Stimulated activated naive CD4-positive, alpha-beta T cell treated with Interleukin-2 at 50 U/mL for 16 hours (primary cell): Measurements from ENCODE around the gene EMC8.

Experiments
- DNase-seq: peaks from one replicate; lab custom pipeline; 2025; lab: John Stamatoyannopoulos, UW

The EMC8 gene

DNA sequence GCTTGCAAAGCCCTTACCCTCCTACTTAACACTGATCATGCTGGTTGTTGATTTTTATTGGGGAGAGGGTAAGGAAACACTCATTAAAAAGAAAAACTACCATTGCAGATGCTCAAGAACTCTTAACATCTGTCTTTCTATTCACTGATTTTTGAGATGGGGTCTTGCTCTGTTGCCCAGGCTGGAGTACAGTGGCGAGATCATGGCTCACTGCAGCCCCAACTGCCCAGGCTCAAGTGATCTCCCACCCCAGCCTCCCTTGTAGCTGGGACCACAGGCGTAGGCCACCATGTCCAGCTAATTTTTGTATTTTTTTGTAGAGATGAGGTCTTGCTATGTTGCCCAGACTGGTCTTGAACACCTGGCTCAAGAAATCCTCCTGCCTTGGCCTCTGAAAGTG is 14.5 kb downstream of the EMC8 start:
- DNase-seq: no peak

DNA sequence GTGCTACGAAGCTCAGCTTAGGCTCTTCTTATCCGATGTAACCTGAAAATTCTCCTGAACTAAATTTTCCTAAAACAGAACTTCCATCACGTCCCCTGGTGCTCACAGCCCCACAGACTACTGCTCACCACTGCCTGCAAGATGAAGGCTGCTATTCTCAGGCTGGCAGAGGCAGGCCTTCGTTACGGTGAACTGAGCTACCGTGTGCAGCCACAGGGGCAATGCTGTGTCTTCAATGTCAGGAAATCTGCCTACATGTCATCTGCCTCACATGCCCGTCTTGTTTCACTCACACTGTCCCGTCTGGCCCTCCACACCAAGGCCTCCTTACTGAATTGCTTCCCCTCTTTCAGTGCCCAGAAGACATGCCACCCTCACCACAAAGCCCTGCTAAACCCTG is 15.9 kb downstream of the EMC8 start:
- DNase-seq: no peak

DNA sequence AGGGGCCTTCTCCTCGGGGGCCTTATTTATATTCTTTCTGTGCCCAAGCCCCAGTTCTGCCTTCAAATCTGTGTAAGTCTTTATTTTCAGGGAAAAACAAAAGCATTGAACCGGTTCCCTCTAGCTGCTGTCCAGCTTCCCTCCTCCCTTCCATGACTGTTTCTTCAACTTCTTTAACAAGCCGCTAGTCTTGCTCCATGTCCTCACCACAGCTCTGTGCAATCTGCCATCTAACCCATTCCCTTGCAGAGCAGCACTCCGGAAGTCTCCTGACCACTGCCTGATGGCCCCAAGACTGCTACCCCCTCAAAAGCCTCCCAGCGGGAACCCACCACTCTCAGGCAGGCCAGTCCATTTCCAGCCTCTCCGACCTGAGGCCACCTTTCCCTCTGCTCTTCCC is 16.9 kb downstream of the EMC8 start:
- DNase-seq: no peak

DNA sequence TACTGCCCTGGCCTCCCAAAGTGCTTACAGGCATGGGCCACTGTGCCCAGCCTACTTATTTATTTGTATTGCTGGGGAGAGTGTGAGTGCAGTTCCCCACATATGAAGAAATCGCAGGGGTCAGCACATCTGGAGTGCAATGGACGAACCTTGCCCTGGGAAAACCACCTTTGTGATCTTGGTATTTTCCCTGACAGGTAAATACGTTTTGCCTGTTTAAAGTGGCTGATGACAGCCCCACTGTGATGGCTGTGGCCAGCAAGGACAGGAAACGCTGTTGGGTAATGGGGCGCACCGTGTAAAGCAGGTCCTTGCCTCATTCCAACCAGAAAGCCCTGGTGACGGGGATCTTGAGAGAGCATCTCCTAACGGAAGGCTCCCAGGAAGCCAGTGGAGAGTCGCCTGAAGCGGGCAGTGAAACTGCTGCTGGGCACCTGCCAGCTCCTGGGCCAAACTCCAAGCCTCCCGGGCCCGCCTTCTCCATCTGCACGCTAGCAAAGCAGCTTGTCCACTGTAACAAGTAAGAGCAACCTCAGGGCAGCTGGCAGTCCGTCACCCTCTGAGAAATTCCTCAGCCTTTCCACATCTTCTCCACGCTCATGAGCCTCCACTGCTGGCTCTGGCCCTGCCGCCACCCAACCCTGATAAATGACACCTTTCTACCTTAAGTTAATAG is 17.5 kb downstream of the EMC8 start:
- no peak for DNase-seq

DNA sequence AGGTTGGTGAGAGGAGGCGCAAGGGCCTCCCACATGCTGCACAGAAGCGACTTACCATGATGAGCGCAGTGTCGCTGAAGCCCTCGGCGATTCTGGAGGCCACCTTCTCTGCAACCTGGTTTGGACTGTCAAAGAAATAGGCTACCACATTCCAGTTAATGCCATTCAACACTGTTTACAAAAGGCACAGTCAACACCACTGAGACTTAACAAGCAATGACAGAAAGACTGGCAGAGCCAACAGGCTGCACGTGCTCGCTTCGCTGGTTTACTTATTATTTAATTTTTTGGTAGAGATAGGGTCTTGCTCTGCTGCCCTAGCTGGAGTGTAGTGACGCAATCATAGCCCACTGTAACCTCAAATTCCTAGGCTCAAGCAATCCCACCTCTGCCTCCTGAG is 18.2 kb downstream of the EMC8 start:
- DNase-seq: no peak

DNA sequence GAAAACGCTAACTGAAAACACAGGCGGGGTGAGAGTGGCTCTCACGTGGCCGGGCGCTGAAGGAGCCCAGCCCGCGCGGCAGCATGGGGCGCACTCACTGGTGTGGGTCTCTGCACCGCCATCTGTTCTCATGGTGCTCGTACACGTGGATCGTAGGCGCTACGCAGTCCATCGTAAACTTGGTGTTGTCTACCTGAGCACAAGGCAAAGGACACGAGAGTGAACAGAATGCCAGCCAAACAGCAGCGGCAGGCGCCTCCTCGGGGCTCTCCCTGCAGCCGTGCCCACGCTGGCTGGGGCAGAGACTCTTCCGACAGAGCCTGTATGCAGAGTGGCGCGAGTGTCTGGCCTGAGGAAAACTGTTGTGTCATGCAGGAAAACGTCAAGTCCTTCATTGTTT is 19.1 kb downstream of the EMC8 start:
- no peak for DNase-seq

DNA sequence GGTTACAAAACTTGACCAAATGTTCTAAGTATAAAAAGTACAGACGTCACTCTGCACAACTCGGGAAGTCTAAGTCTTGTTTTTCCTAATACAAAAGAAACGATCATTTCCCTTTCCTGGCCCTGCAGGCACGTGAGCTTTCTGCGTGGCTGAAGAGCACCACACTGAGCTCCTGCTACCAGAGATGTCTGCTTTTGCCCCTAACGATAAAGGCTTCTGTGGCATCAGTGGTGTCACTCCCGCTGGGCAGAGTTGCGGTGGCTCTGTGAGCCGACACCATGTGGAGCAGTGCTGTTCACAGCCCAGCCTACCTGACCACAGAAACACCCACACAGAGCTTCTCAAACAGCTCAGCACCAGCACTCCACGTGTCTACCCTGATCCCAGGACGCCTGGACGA is 20.5 kb downstream of the EMC8 start:
- DNase-seq: peak; percentile 17

DNA sequence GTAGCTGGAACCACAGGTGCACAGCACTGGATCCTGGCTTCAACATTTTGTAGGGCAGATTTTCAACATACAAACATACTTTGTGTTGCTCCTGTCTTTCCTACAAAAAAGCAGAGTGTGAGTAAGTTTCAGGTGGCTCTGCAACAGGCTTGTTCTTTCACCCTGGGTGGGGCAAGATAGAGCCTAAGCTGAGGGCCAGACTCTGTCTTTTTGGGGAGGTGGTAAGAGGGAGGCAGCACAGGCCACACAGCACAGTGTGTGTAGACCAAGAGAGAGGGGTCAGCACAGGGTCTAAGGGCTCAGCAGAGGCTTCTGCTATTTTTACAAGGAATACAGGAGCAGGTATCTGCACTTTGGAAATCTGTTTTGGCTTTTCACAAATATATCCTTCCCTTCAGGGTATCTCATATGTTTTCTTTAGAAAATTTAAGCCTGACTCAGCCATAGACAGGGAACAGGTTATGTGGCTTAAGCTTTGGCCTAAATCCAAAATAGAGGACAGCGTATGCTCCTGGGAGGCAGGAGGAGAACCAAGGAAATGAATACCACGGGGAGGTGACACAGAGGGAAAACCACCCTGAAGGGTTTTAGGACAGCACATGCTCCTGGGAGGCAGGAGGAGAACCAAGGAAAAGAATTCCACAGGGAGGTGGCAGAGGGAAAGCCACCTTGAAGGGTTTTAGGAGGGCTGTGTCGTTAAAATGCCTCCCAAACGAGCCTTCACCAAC is 21.6 kb downstream of the EMC8 start:
- no peak for DNase-seq

DNA sequence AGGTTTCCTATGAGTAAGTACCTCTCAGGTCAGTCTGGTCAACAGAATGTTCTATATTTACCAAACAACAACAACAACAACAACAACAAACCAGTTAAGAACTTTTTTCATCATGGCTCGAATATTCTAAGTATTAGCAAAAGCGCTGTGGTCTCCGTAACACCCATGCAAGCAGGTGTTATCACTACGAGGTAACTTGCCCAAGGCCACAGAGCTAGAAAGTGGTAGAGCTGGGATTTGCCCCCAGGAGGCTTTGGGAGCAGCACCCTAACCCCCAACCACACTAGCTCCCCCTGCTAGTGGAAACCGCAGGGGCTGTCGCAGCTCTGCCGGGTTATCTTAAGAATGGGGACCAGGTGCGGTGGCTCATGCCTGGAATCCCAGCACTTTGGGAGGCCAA is 24.5 kb downstream of the EMC8 start:
- no peak for DNase-seq

DNA sequence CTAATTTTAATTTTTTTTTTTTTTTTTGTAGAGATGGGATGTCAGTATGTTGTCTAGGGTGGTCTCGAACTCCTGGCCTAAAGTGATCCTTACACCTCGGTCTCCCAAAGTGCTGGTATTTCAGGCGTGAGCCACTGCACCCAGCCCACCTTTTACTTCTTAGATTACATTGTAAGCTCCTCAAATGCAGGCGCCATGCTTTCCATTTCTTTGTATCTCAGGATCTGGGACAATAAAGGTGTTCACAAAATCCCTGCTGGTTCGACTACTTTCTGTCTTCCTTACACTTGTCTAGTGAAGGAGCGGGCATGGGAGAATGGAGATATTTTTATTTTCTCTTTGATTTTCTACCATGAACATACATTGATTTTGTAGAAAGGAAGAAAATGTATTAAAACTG is 25.2 kb downstream of the EMC8 start:
- DNase-seq: no peak

DNA sequence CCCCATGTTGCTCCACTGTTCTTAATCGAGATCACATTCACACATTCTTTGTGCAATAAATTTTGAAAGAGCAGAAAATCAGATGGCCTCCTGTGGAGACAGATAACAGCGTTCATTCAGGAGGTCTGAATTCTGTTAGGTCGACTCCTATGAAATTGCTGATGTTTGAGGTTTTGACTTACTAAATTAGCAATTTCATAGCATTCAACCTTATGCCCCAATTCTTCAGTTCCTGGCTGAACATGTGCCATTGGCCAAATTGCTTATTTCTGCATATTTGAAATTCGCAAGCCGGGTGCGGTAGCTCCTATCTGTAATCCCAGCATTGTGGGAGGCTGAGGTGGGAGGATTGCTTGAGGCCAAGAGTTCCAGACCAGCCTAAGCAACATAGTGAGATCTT is 26.3 kb downstream of the EMC8 start:
- no peak for DNase-seq

DNA sequence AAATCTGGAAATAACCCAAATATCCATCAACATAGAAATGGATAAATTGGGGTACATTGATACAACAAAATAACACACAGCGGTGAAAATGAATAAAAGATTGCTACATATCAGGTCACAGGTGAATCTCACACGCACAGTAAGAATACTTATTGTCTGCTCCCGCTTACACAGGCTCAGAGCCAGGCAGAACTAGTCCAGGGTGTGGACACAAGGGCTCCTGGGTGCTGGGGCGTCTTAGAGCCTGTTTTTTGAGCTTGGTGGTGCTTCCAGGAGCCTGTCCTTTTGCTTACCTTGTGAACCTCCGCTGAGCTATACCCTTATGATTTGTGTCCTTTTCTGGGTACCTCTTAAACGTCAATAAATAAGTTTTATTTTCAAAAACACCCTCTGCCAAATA is 28.6 kb downstream of the EMC8 start:
- no peak for DNase-seq

DNA sequence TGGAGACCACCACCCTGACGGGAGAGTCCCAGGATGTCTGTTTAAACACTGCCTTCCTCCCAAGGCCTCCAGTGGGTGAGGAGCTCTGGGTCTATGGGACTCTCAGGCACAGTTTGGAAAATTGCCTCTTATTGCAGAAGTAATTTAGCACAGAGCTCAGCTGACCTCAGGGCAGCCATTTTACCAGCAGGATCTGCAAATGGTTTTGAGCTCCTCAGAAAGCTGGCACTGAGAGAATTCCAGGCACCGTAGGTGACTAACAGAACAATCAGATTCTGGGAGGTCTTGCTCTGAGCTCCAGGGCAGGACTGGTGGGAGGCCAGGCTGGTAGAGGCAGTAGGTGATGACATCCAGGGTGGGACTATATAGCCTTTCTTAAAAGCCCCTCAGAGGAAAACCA is 31.1 kb downstream of the EMC8 start:
- no peak for DNase-seq

DNA sequence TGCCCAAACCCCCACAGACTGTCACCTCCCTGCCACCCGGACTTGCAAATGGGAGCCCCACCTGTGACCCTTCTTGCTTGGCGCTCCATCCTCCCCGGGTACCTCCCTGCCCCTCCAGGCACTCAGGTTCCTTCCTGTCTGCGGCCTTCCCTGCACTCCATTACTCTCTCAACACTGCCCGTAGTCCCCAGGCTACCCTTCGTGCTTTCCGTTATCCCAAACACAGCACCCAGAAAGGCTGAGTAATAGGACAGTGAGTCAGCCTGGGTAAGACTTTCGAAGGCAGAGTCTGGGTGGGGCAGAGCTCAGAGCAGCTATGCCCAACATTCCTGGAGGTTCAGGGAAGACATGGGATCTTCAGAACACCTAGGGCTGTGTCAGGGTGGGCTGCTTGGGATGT is 31.8 kb downstream of the EMC8 start:
- no peak for DNase-seq

DNA sequence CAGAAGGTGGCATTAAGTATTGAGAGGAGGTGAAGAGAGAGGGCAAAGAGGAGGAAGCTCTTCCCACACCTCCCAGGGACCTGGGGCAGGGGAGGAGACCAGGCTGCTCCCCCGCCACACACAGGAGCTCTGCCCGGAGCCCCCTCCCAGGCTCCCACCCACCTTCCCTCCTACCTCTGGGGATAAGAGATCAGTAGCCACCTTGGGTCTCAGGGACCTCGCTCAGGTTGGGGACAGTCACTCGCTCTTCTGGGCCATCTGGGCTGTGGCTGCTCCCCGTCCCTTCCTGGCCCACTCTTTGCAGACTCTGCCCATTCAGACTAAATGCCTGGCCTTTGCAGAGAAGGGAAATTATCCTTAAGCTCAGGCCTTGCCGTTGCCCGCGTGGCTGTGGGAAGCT is 33.6 kb downstream of the EMC8 start:
- no peak for DNase-seq

DNA sequence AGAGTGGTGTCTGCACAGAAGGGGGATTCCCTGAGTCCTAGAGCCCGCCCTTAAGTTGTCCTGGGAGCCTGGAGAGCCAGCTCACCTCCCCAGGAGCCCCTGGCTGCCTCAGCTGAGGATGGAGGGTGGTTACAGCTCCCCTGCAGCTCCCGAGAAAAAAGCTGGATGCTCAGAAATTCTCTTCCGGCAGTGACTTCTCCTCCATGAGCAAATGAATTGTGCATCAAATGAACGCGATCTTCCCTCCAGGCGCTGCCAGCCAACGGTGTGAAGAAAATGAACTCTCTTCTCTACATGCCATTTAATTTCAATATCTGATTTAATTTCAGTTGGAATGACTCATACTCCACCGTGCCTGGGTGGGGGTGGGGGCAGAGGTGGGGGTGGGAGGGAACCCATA is 34.1 kb downstream of the EMC8 start:
- DNase-seq: no peak

DNA sequence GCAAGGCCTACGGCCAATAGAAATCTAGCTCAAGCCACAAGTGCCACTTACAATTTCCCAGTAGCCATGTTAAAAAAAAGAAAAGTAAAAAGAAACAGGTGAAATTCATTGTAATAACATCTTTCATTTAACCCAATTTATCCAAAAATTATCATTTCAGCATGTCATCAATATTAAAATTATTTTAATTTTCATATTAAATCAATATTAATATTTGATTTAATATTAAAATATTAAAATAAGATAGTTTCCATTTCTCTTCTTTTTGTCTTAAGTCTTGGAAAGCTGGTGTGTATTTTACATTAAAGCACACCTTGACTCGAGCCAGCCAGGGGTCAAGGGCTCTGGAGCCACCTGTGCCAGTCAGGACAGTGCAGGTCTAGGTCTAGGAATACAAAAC is 35.7 kb downstream of the EMC8 start:
- no peak for DNase-seq

DNA sequence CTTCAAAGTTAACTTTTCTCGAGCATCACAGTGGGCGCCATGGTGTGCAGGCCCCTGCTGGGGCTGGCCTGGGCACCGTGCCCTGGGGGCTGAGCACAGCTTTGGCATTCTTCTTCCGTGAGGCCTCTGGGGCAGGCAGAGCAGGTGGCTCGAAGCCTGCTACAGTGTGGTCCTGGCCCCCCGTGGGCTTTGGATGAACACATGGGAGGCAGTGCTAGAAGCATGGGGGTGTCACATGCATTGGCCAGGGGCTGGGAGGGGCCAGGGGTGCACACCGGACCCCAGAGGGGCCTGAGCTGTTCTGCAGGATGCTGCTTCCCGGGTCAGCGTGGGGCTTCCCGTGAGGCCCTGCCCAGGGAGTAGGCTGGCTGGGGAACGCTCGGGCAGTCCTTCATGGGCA is 36.4 kb downstream of the EMC8 start:
- DNase-seq: no peak

DNA sequence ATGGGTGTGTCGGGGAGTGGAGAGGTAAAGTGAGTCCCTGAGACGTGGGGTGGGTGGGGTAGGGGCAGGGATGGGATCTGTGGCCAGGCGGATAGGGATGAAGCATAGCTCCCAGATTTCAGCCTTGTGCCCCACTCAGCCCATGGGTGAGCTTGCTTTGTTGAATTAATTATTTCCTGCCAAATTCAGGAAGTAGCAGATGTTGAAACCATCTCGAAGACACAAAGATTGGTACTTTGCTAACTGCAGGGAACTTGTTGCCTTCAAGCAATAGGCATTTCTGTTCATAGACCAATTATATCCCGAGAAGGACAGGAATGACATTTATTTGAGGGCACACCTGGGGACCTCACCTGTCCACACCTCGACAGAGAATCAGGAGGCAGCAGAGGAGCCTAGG is 37.5 kb downstream of the EMC8 start:
- DNase-seq: no peak

DNA sequence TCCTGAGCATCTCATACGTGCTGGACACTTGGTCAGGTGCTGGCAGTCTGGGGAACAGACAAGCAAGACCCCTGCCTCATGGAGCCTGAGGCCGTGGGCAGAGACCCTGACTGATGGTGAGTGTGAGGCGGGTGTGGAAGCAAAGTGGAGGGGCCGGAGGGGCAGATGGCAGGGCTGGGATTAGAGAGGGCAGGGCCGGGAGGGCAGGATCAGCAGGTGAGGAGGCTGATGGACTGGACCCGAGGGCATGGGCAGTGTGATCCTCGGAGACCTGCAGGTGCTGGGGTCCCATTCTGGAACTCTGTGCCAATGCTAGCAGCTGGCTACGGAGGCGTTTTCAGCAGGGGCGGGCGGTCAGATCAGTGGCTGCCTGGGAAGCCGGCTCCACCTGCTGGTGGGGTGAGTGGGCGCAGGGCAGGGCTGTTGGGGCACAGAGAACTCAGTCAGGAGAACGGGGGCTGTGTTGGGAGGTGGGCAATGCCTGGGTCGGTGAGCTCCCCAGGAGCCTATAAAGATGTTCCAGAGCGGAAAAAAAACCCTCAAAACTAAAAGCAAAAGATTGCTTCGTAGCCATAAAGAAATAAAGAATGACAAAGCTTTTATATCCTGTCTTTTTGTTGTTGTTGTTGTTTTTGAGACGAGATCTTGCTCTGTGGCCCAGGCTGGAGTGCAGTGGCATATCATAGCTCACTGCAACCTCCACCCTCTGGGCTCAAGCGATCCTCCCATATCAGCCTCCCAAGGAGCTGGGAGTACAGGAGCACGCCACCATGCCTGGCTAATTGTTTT is 39.5 kb downstream of the EMC8 start:
- no peak for DNase-seq

DNA sequence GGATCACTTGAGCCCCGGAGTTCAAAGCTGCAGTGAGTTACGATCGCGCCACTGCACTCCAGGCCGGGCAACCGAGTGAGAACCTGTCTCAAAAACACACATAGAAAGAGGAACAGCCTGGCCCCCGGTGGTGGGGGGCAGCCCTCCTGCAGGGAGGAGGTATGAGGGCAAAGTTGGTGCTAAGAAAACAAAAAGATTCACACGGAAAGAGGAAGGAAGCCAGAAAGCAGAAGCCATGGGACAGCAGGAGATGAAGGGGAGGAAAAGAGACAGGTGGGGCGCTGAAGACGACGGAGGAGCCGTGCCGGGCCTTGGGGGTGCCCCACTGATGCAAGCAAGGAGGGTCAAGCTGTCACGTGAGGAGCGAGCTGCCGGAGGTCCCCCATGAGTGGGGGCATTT is 40.2 kb downstream of the EMC8 start:
- DNase-seq: no peak

DNA sequence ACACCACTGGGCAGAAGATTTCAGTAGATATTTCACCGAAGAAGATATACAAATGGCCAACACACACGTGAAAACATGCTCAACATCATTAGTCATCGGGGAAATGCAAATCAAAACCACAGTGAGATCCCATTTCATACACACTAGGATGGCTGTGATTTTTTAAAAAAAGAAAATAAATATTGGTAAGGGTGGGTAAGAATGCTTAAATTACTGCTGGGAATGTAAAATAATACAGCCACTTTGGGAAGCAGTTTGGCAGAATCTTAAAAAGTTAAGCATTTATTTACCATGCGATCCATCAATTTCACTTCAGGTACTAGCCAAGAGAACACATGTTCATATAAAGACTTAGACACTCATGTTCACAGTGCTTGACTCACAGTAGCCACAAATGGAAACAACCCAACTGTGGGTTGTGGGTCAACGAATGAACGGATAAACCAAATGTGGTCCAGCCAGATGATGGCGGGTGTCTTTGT is 42.0 kb downstream of the EMC8 start:
- no peak for DNase-seq
